Right atrium auricular region (tissue), 2 donors: ENCODE measurements around the gene GPC1. TPM values are rescaled to one million over a fixed set of nuclear protein-coding genes. Genes with fewer than 3 reads are reported as not detected.
"Not testable (repeated sequence)": the region's sequence is repeated elsewhere in the genome, so short reads cannot be mapped to it uniquely, and the experiment has no call there.

Experiments
- DNase-seq: peaks from one replicate; pipeline ENCODE4 v3.0.0-alpha.2; 2019; ENCODE audit warnings: low spot score
- H3K27ac ChIP-seq, 2 donors: fragments of 200-600 bp; sonication (generic); 1 replicate in 1 of 2; 2 replicates in 1 of 2; pipeline ENCODE4 v1.5.1; 2016 to 2019
- H3K27me3 ChIP-seq, 2 donors: fragments of 200-600 bp; sonication (generic); one replicate each; pipeline versions ENCODE4 v1.5.1 to v1.6.0; 2017 to 2019
- H3K36me3 ChIP-seq: fragments of 200-600 bp; sonication (generic); one replicate; pipeline ENCODE4 v1.5.1; 2016
- H3K4me1 ChIP-seq, 2 donors: fragments of 200-600 bp; sonication (generic); one replicate each; pipeline versions ENCODE4 v1.5.1 to v1.6.0; 2017 to 2019
- H3K4me3 ChIP-seq, 2 donors: fragments of 200-600 bp; sonication (generic); 1 replicate in 1 of 2; 2 replicates in 1 of 2; pipeline ENCODE4 v1.5.1; 2017 to 2019; ENCODE audit warnings: mild to moderate bottlenecking in 1 of 2, moderate library complexity in 1 of 2
- H3K9me3 ChIP-seq, 2 donors: fragments of 200-600 bp; sonication (generic); one replicate each; pipeline ENCODE4 v1.5.1; 2019
- total RNA-seq, 2 donors: library from RNA; depleted of rRNA; stranded (reverse); fragments of >200 nt; gene quantifications; one replicate each; pipeline ENCODE4 v1.1.0, GENCODE V29; 2016
- TF ChIP-seq, protein P1 (sequence below), 2 donors: fragments of 200-600 bp; sonication (generic); IDR thresholded peaks; one replicate each; pipeline ENCODE4 v1.5.1; 2019; ENCODE audit warnings: antibody characterized with exemption in 2 of 2

GPC1 gene
- 100 to 1,000 TPM in 1 of 2 donors, 10 to 100 TPM in 1; 77.4 to 103 TPM for total RNA-seq

DNA sequence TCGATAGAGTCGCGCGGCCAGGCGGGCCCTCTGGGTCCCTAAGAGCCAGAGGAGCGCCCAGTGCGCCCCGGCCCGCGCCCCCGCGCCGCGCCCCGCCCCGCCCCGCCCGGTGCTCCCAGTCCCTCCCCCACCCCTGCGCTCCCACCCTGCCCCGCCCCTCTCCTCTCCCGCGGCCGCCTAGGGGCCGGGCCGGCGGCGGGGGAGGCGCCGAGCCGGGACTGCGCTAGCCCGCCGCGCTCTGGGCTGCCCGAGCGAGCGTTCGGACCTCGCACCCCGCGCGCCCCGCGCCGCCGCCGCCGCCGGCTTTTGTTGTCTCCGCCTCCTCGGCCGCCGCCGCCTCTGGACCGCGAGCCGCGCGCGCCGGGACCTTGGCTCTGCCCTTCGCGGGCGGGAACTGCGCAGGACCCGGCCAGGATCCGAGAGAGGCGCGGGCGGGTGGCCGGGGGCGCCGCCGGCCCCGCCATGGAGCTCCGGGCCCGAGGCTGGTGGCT lies at the start of gene GPC1:
Gene GPC1 (plus strand): TSS at position 207 of the 491 bp plus-strand sequence. CDS start 256 bp downstream, at position 463.
- Histone ChIP-seq H3K4me1 (peaks cover 0 to 43% of the 10 kb centered on the region in 2 donors), H3K36me3 (no peaks in the 10 kb centered on the region)
- TF ChIP-seq, protein P1, sequence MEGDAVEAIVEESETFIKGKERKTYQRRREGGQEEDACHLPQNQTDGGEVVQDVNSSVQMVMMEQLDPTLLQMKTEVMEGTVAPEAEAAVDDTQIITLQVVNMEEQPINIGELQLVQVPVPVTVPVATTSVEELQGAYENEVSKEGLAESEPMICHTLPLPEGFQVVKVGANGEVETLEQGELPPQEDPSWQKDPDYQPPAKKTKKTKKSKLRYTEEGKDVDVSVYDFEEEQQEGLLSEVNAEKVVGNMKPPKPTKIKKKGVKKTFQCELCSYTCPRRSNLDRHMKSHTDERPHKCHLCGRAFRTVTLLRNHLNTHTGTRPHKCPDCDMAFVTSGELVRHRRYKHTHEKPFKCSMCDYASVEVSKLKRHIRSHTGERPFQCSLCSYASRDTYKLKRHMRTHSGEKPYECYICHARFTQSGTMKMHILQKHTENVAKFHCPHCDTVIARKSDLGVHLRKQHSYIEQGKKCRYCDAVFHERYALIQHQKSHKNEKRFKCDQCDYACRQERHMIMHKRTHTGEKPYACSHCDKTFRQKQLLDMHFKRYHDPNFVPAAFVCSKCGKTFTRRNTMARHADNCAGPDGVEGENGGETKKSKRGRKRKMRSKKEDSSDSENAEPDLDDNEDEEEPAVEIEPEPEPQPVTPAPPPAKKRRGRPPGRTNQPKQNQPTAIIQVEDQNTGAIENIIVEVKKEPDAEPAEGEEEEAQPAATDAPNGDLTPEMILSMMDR (IDR thresholded peaks at IDR 0.05) = no peak

GRCh38 chr2:240386326-240386725 lies 49.1 kb upstream of the GPC1 start:
- no peaks in the 10 kb centered on the region for H3K9me3 ChIP-seq
- no peak overlapping the region for H3K27ac ChIP-seq
- no peaks in the 10 kb centered on the region for H3K36me3 ChIP-seq
- DNase-seq = no peak
- TF ChIP-seq, protein P1 (IDR thresholded peaks at IDR 0.05) = no peak
- no peak overlapping the region for H3K4me3 ChIP-seq
- H3K27me3 ChIP-seq = no peaks in the 10 kb centered on the region
- H3K4me1 ChIP-seq = peaks cover 0 to 13% of the 10 kb centered on the region in 2 donors

More for the DNA sequence above, at the start of gene GPC1:
- H3K27me3 ChIP-seq = no peaks in the 10 kb centered on the region
- peak within 1 kb of the TSS; percentile 87 to 90 for H3K27ac ChIP-seq
- peak within 1 kb of the TSS; percentile 62 to 71 for H3K4me3 ChIP-seq
- DNase-seq = no peak
- no peaks in the 10 kb centered on the region for H3K9me3 ChIP-seq

- H3K4me3 ChIP-seq, H3K27me3 ChIP-seq, H3K27ac ChIP-seq, H3K36me3 ChIP-seq, DNase-seq, H3K9me3 ChIP-seq: not testable (repeated sequence)
- H3K4me1 ChIP-seq = peaks cover 0 to 13% of the 10 kb centered on the region in 2 donors
Observed at GRCh38 chr2:240386743-240387142, 48.7 kb upstream of the GPC1 start.

GRCh38 chr2:240387325-240387668 lies 48.2 kb upstream of the GPC1 start:
- no peak for DNase-seq
- Histone ChIP-seq H3K36me3 (no peaks in the 10 kb centered on the region), H3K4me3 (no peak overlapping the region), H3K27me3 (no peaks in the 10 kb centered on the region), H3K4me1 (peaks cover 0 to 13% of the 10 kb centered on the region in 2 donors), H3K9me3 (no peaks in the 10 kb centered on the region), H3K27ac (no peak overlapping the region)
- TF ChIP-seq, protein P1 (IDR thresholded peaks at IDR 0.05) = no peak

GRCh38 chr2:240387669-240388358 lies 47.6 kb upstream of the GPC1 start:
- no peaks in the 10 kb centered on the region for H3K27me3 ChIP-seq
- peak; percentile 80 for DNase-seq
- H3K27ac ChIP-seq = peak overlapping the region in 1 of 2 donors; percentile 39
- no peaks in the 10 kb centered on the region for H3K9me3 ChIP-seq
- no peaks in the 10 kb centered on the region for H3K36me3 ChIP-seq
- no peak overlapping the region for H3K4me3 ChIP-seq
- H3K4me1 ChIP-seq = peaks cover 0 to 13% of the 10 kb centered on the region in 2 donors
- TF ChIP-seq, protein P1 (IDR thresholded peaks at IDR 0.05) = no peak

- no peak overlapping the region for H3K27ac ChIP-seq
- no peak overlapping the region for H3K4me3 ChIP-seq
- no peaks in the 10 kb centered on the region for H3K9me3 ChIP-seq
- no peaks in the 10 kb centered on the region for H3K27me3 ChIP-seq
- H3K4me1 ChIP-seq = peaks cover 0 to 13% of the 10 kb centered on the region in 2 donors
- TF ChIP-seq, protein P1 (IDR thresholded peaks at IDR 0.05) = no peak
- DNase-seq = no peak
- H3K36me3 ChIP-seq = no peaks in the 10 kb centered on the region
Observed at GRCh38 chr2:240388471-240389301, 46.8 kb upstream of the GPC1 start.
